GM21619 (cell line): ENCODE results near the gene ZG16B.

ENCODE experiments used
- ATAC-seq: cut with Tn5 transposase; IDR thresholded peaks from one replicate; pipeline ENCODE4 v1.9.1; 2021; ENCODE audit not compliant: unreplicated experiment

The ZG16B gene

GRCh38 chr16:2865651-2866050 lies 35.5 kb downstream of the ZG16B start:
- no peak for ATAC-seq

- no peak for ATAC-seq
These were observed 36.3 kb downstream of the ZG16B start for GRCh38 chr16:2866431-2866830.

GRCh38 chr16:2867661-2867986 lies 37.5 kb downstream of the ZG16B start:
- no peak for ATAC-seq

GRCh38 chr16:2867987-2868789 lies 38.1 kb downstream of the ZG16B start:
- peak; percentile 86 for ATAC-seq

GRCh38 chr16:2871926-2872325 lies 41.8 kb downstream of the ZG16B start:
- ATAC-seq = no peak

GRCh38 chr16:2874032-2874911 lies 44.2 kb downstream of the ZG16B start:
- no peak for ATAC-seq

- no peak for ATAC-seq
These were observed 44.8 kb downstream of the ZG16B start for GRCh38 chr16:2874912-2875362.

- ATAC-seq = no peak
These were observed 49.9 kb downstream of the ZG16B start for GRCh38 chr16:2879854-2880508.
